OCI-LY1 (cell line): ENCODE results near the gene SAP30BP.

Experiments used
- CTCF ChIP-seq: fragments of 200-600 bp; sonication (generic), shearing (Covaris generic); IDR thresholded peaks from 2 replicates; pipeline ENCODE4 v1.5.1; 2017; ENCODE audit warnings: mild to moderate bottlenecking, antibody characterized with exemption, low read length, moderate library complexity, mixed read lengths
- EZH2 ChIP-seq: fragments of 200-600 bp; sonication (generic), shearing (Covaris generic); IDR thresholded peaks from 2 replicates; pipeline ENCODE4 v1.8.0; 2017; ENCODE audit warnings: borderline replicate concordance, mixed run types, mild to moderate bottlenecking, antibody characterized with exemption, low read length, moderate library complexity, mixed read lengths

GRCh38 chr17:75748706-75749105 is 81.6 kb downstream of the SAP30BP start:
- TF ChIP-seq CTCF (no peak), EZH2 (no peak)
